HG02763 (cell line): ENCODE results near the gene C12orf76.
"Not testable (repeated sequence)": the region's sequence is repeated elsewhere in the genome, so short reads cannot be mapped to it uniquely, and the experiment has no call there.

ENCODE experiments used
- ATAC-seq: cut with Tn5 transposase; IDR thresholded peaks from one replicate; pipeline ENCODE4 v1.9.1; 2021; ENCODE audit warnings: mild to moderate bottlenecking, moderate library complexity; ENCODE audit not compliant: unreplicated experiment

The C12orf76 gene, protein sequence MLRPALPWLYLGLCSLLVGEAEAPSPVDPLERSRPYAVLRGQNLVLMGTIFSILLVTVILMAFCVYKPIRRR

DNA sequence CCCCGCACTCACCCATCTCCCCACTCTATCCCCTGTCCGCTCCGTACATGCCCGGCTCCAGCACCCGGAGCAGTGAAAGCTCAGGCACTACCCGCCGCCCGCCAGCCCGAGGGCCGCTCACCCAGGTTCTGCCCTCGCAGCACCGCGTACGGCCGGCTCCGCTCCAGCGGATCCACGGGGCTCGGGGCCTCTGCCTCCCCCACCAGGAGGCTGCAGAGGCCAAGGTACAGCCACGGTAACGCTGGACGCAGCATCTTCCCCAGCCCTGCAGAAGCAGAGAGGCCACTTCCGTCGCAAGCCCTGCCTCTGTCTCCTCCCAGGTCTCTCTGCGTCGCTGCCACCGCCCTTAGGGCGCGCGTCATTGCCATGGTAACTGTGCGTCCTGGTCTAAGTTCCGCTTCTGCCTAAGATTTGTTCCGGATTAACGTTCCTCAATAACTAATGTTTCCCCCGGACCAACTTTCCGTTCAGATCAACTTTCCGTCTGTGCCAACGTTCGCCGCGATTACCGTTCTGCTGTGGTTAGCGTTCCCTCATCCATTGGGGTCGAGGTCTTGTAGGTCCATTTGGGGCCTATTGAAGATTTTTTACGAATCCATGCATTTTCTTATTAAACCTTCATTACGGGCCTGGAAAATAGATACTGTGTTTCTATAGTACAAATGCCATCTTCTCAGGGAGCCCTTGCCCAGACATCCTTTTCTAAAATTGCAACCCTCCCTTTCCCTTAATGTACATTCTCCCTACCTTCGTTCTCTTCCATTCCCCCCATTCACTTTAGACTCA, at the start of gene C12orf76:
C12orf76 (minus strand) TSS at position 281 of the 786 bp plus-strand sequence; CDS start at position 254, 27 bp downstream.
- ATAC-seq = peak; percentile 98

DNA sequence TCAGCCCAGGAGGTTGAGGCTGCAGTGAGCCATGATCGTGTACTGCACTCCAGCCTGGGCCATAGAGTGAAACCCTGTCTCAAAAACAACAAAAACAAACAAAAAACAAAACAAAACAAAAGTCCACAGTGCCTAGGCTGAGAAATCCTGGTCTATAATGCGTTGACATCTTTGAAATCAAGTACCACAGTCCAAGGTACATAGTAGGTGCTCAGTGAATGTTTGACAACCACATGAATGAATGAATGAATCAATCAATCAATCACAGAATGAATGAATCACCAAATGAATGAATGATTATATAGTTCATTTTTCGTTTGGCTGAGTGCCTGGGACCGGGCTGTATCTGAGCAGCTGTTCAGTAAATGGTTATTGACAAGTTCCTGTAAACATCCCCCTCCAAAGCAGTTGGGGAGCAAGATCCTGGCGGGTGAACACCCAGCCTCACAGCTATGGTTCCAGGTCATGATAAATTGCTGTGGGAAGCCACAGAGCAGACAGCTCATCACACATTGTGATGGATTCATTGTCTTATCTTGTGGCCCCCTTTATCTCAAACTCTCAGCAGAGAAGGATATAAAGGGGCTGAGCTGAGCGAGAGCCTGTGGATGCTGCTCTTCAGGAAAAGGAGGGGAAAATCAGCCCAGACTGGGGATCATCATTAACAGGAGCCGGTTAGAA, 45.4 kb upstream of the C12orf76 start:
- ATAC-seq = no peak

DNA sequence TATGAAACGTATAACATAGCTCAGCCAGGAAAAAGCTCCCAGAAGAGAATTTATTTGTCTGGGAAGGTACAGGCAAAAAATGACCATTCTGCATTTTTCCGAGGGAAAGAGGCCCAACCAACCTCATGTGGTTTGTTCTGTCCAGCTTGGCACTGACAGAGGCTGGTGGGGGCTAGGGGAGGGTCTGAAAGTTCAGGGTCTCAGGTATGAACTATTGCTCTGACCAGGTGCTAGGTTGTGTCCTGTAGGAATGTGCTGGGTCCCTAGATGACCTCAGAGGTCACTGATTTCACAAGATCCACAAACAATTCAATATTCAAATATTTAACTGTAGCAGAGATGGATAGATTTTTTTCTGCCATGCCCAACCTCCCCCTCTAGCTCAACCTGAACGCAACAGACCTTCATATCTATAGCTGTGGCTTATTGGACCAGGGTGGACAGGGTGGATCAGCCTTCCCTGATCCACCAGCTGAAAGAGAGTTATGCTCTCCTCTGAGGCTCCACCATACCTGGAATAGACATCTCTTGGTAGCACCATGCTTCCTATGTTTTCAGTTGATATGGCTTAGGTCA, 42.9 kb upstream of the C12orf76 start:
- no peak for ATAC-seq

DNA sequence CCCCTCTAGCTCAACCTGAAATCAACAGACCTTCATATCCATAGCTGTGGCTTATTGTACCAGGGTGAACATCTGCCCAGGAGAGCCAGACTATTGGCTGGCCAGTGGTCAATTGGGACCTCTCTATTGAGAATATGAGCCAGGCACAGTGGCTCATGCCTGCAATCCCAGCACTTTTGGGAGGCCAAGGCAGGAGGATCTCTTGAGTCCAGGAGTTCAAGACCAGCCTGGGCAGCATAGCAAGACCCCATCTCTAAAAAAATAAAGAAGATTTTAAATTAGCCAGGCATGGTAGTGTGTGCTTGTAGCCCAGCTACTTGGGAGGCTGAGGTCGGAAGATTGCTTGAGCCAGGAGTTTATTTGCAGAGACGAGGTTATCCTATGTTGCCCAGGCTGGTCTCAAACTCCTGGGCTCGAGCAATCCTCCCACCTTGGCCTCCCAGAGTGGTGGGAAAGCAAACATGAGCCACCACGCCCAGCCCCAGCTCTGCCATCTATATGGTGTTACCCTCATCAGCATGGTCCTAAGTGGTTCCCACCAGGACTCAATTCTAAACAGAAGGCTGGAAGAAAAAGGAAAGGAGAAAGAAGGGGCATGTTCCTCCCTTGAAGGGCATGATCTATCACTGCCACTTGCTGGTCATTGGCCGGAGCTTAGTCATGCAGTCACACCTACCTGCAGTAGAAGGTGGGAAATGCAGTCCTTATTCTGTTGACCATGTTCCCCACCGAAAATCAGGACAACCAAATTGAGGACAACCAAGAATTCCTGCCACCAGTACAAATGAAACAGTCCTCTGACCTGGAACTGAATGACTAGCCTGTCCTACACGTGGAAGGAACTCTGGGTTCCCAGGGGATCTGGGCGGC, 42.2 kb upstream of the C12orf76 start:
- ATAC-seq = no peak

DNA sequence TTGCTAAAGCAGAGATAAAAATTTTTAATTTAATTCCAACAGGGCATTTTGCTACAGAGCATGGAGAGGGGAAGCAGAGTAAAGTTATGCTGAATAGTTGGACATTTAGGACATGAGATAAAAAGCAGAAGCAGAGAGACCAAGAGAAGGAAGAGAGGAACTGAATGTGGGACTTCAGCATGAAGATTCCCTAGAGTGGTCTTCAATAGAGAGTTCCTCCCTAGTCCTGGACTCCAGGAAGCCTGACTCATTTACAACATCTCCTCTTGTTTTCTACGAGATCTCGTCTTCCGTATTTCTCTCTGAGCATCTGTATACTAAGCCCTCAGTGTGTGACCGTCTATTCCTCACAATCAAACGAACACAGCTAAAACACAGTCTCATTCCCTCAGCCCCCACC, 40.6 kb upstream of the C12orf76 start:
- no peak for ATAC-seq

DNA sequence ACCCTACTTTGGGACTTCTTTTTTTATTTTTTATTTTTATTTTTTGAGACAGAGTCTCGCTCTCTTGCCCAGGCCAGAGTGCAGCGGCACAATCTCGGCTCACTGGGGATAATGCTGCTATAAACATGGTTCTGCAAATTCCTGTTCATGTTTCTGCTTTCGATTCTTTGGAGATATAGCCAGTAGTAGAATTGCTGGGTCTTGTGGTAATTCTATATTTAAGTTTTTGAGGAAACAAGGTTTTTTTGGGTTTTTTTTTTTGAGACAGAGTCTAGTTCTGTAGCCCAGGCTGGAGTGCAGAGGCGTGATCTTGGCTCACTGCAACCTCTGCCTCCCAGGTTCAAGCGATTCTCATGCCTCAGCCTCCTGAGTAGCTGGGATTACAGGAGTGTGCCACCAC, 39.9 kb upstream of the C12orf76 start:
- not testable (repeated sequence) for ATAC-seq

DNA sequence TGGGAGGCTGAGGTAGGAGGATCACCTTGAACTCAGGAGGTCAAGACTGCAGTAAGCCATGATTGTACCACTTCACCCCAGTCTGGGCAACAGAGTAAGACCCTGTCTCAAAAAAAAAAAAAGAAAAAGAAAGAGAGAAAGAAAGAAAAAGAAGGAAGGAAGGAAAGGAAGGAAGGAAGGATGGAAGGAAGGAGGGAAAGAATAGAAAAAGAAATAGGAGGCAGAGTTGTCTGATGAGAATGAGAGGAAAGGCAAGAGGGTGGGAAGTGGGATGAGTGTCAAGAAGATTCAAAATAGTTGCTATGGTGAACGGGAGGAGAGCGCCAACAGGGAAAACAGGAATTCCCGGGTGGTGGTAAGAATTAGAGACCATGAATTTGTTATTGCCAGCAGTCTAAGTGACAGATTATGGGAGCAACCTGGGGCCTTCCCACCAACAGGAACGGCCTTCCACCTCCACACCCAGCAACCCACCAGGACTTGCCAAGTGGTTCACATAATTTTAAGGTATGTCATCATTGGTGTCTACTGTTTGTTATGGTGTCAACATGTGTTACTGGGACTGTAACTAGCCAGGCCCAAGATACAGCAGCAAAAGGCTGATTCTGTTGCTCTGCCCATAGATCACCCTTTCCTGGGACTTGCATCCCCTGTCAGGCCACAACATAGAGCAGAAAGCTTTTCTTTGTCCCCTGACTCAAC, 36.1 kb upstream of the C12orf76 start:
- ATAC-seq = no peak

DNA sequence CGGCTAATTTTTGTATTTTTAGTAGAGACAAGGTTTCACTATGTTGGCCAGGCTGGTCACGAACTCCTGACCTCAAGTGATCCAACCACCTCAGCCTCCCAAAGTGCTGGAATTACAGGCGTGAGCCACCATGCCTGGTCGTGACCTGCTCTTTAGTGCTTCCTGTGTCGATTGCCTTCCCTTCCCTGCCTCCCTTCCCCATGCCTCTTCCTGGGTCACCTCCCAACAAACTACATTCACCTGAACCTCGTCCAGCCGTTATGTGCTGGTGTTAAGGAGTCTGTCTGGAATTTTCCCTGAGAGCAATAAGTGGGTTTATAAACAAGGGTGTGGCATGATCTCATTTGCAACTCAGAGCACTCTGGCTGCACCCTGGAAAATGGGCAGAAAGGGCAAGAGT, 32.1 kb upstream of the C12orf76 start:
- no peak for ATAC-seq

DNA sequence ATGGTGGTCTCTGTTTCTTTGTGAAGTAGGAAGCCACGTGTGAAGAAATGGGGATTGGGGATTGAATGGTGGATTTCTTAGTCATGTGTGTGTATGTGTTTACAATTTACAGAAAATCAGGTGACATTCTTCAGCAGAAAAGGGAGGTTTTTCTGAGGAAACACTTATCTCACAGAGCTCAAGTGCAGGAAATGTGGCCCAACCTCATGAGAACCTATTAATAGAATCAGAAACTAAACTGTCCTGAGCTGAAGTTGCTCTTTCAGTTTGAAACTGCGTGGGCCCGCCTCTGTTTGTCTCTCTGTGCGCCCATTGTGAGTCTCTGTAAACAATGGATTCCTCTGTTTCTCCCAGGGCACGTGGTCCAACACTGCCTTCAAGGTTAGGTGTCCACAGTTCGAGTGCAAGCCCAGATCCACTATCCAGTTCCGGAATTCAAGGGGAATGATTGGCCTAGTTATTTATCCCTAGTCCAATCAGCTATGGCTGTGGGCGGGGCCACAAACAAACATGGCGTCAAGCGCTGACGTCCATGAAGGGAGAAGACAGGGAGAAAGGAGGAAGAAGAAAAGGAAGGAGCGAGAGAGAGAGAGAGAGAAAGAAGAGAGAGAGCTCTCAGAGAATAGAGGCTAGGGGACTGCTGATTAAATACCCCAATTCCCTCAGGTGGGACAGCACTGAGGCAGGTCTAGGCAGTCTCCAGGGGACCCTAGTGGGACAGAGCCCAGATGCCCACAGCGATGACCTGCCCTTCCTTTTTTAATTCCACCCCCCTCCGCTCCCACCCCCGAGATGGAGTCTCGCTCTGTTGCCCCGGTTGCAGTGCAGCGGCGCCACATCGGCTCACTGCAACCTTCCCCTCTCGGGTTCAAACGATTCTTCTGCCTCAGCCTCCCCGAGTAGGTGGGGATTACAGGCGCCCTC, 31.4 kb upstream of the C12orf76 start:
- peak; percentile 78 for ATAC-seq

DNA sequence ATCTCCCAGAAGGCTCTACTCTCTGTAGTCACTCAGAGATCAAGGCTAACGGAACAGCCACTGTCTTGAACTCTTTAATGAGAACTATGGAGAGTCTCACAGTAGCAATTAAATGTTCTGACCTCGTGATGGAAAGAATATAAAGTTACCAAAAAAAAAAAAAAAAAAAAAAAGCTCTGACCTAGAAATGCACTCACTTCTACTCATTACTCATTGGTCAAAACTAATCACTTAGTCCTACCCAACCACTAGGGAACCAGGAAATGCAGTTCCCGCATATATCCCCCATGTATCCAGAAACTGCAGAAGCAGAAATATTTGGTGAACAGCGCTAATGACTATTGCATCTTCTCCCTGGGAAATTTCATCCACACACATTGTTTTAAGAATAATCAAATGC, 29.5 kb upstream of the C12orf76 start:
- no peak for ATAC-seq

DNA sequence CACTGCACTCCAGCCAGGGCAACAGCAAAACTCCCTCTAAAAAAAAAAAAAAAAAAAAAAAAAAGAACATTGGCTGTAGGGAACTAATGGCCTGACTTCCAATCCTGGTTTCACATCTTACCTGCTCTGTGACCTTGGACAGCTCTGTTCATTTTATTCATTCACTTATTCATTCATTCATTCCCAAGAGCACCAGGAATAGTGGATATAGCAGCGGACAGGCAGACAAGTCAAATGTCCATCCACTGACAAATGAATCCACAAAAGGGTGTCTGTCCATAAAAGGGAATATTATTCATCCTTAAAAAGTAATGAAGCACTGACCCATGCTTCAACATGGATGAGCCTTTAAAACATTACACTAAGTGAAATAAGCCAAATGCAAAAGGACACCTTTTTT, 27.6 kb upstream of the C12orf76 start:
- no peak for ATAC-seq

DNA sequence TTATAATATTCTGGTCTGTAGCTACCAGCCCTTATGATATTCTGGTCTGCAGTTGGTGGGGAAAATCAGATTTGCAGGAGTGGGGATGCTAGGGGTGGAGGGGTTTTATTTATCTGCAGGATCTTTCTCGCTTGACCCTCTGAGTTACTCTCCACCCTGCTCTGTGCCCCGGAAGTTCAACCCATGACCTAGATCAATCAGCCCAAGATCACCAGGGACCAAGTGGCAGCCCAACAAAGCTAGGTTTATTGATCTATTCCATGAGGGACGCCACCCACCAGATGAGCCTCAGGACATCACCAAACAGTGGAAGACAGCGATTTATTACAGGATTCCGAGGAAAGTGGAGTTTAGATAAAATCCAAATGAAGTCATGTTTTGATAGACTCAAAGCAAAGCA, 25.8 kb upstream of the C12orf76 start:
- ATAC-seq = no peak

DNA sequence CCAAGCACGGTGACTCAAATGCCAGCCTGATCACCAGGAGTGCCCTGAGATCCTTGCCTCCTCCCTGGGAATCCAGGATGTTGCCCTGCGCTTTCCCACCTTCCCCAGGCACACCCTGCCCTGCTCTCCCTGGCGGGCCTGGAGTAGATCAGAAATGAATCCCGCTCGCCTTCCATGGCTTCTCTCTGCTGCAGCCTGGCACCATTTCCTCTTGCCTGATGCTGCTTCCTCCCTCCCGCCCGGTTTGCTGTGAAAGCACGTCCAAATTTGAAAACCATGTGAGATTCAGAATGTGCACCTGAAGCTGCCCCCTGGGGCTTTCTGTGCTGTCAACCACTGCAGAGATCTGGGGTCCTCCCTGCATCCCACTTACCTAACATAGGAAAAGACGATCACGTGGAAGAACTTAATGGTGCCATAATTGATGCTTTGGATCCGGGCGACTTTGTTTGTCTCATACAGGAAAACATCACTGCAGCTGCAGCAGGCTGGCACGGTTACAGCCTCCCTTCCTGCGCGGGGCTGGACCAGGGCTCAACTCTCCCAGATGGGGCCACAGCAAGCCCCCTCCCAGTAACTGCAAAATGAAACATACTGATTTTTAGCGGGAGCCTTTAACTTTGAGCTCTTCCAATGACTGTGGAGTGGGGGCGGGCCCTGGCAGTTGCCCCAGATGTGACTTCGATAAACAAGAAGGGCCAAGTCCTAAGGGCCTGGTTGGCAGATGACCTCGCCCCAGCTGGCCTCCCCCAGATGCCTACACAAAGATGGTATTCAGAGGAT, 24.9 kb upstream of the C12orf76 start:
- no peak for ATAC-seq

DNA sequence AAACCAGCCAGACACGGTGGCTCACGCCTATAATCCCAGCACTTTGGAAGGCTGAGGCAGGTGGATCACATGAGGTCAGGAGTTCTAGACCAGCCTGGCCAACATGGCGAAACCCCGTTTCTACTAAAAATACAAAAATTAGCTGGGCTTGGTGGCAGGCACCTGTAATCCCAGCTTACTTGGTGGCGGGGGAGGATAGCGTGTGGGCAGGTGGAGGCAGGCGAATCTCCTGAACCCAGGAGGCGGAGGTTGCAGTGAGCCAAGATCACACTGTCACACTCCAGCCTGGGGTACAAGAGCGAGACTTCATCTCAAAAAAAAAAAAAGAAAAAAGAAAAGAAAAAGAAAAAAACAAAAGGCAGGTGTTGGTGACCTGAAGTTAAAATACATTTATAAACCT, 24.3 kb upstream of the C12orf76 start:
- ATAC-seq = not testable (repeated sequence)

DNA sequence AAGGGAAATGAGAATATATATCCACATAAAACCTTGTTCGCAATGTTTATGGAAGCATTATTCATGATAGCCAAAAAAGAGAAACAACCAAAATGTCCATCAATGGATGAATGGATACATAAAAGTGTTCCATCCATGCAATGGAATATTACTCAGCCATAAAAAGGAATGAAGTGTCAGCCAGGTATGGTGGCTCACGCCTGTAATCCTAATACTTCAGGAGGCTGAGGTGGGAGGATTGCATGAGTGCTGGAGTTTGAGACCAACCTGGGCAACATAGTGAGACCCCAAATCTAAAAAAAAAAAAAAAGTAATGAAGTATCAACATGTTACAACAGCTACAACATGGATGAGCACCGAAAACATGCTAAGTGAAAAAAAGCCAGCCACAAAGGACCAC, 23.6 kb upstream of the C12orf76 start:
- ATAC-seq = no peak

DNA sequence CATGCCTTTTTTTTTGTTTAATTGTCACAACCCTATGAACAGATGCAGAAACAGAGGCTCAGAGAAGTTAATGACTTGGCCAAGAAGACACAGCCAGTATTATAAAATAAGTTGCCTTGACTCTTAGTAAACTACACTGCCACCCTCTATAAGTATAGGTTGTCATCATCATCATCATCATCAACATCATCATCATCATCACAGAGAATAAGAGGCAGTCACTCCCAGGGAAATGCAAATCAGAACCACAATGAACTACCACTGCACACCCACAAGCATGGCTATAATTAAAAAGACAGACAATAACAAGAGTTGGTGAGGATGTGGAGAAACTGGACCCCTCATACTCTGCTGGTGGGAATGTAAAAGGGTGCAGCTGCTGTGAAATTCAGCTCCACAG, 23.2 kb upstream of the C12orf76 start:
- no peak for ATAC-seq

DNA sequence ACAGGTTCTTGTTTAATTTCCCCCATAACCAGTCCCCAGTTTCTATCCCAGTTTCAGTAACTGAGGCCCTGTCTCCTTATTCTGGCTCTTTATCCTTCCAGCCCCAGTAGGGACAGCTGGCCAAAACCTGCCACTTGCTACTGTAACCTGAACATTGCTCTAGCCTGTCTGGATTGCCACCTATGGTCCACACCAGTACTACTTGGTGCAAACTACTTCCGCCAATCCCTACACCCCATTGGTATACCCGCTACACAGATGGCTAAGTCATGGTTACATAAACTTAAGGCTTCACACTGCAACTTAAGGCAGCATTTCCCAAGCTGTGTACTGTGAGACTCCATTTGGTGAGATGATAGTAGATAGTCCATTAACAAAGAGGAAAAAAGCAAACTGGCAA, 20.3 kb upstream of the C12orf76 start:
- no peak for ATAC-seq

DNA sequence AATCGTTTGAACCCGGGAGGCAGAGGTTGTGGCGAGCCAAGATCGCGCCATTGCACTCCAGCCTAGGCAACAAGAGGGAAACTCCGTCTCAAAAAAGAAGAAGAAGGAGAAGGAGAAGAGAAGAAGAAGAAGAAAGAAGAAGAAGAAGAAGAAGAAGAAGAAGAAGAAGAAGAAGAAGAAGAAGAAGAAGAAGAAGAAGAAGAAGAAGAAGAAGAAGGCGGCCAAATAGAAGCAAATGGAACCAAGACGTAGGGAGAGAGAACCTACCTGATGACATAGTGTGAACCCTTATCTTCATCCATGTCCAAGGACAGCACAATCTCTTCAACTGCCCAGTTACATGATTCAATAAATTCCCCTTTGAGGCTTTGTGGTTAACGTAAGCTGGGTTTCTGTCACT, 19.8 kb upstream of the C12orf76 start:
- not testable (repeated sequence) for ATAC-seq

DNA sequence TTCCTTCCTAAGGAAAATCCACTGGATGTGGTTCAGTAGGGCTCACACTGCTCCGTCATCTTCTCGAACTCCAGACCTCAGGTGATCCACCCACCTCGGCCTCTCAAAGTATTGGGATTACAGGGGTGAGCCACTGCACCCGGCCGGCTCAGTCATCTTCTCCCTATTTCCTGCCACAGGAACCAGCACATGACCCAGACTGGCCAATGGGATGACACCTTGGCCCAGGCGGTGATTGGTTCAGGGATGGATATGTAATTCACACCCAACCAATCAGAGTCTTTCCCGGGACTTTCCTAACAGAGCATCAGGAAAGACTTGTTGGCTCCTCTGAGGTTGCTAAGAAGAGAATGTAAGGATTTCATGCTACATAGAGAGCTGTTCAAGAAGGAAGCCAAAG, 19.2 kb upstream of the C12orf76 start:
- ATAC-seq = no peak
